Endothelial cell of umbilical vein (primary cell): ENCODE data around the gene TMEM42. TPM values are rescaled to one million over a fixed set of nuclear protein-coding genes. Genes with fewer than 3 reads are reported as not detected.

Experiments
- BruUV-seq: library from RNA; stranded (reverse); fragments of 400-500 nt; replicated peaks from 2 replicates; lab custom pipeline; 2021; lab: Mats Ljungman, UMichigan
- CTCF ChIA-PET: fragments of 300-600, 350-600 bp; sonication (Branson Sonifier 250); formaldehyde crosslinking; loops from one replicate; lab custom pipeline; 2021; ENCODE audit warnings: antibody characterized with exemption, inconsistent platforms; lab: Charles Lee
- POLR2A ChIA-PET: fragments of 300-600, 350-600 bp; sonication (Branson Sonifier 250); formaldehyde crosslinking; loops from one replicate; lab custom pipeline; 2021; ENCODE audit warnings: antibody characterized with exemption, inconsistent platforms; lab: Charles Lee
- DNase-seq: peaks from one replicate; pipeline ENCODE4 v3.0.0-alpha.2; 2011; ENCODE audit warnings: low read depth, low spot score
- FAIRE-seq: peaks from 2 replicates; lab custom pipeline; 2011; peaks lifted over from hg19 to GRCh38; lab: Jason Lieb, UNC
- H2AFZ ChIP-seq: 2 replicates; pipeline ENCODE4 v1.6.0; 2012; ENCODE audit warnings: low read depth, low read length, control low read depth, inconsistent platforms
- H3K27ac ChIP-seq: 2 replicates; pipeline ENCODE4 v1.5.1; 2011; ENCODE audit warnings: low read depth, mild to moderate bottlenecking, control low read depth, low read length, moderate library complexity; ENCODE audit not compliant: insufficient read depth
- H3K27me3 ChIP-seq, 2 experiments: 2 replicates each; pipeline versions ENCODE4 v1.6.0 to v1.6.1; 2011; ENCODE audit warnings: low read length in 2 of 2, mixed read lengths in 1 of 2; ENCODE audit not compliant: control insufficient read depth in 2 of 2, insufficient read depth in 2 of 2
- H3K36me3 ChIP-seq, 2 experiments: 2 replicates in 1 of 2; 3 replicates in 1 of 2; pipeline ENCODE4 v1.5.1; 2011; ENCODE audit warnings: low read length in 2 of 2, mild to moderate bottlenecking in 1 of 2, moderate library complexity in 1 of 2; ENCODE audit not compliant: control insufficient read depth in 2 of 2, insufficient read depth in 2 of 2; ENCODE audit errors: extremely low read depth in 1 of 2
- H3K4me1 ChIP-seq: 3 replicates; pipeline ENCODE4 v1.5.1; 2011; ENCODE audit warnings: mild to moderate bottlenecking, low read length; ENCODE audit not compliant: control insufficient read depth, insufficient read depth; ENCODE audit errors: extremely low read depth
- H3K4me2 ChIP-seq: 2 replicates; pipeline ENCODE4 v1.6.1; 2011; ENCODE audit warnings: low read length, control low read depth, mixed read lengths; ENCODE audit not compliant: insufficient read depth
- H3K4me3 ChIP-seq, 3 experiments: fragments of 200-600 bp in 1 of 3; sonication (generic), shearing (Covaris generic) in 1 of 3; replicated peaks in 1 of 3; 2 replicates each; pipeline ENCODE4 v1.5.1; 2011 to 2016; ENCODE audit warnings: control low read depth in 3 of 3, low read length in 3 of 3, mild to moderate bottlenecking in 2 of 3, inconsistent platforms in 1 of 3, low read depth in 1 of 3, moderate library complexity in 1 of 3; ENCODE audit not compliant: insufficient read depth in 1 of 3
- H3K79me2 ChIP-seq: 2 replicates; pipeline ENCODE4 v1.6.0; 2012; ENCODE audit warnings: low read length, inconsistent platforms; ENCODE audit not compliant: control insufficient read depth, insufficient read depth
- H3K9ac ChIP-seq: replicated peaks from 2 replicates; pipeline ENCODE3; 2011; ENCODE audit warnings: low read length, control low read depth; ENCODE audit not compliant: insufficient read depth; ENCODE audit errors: extremely low read depth
- H3K9me1 ChIP-seq: replicated peaks from 3 replicates; pipeline ENCODE4 v1.6.0; 2011; ENCODE audit warnings: mild to moderate bottlenecking, low read length; ENCODE audit not compliant: control insufficient read depth, insufficient read depth; ENCODE audit errors: extremely low read depth
- H3K9me3 ChIP-seq: replicated peaks from 2 replicates; pipeline ENCODE4 v1.5.1; 2012; ENCODE audit warnings: low read length, inconsistent platforms; ENCODE audit not compliant: control insufficient read depth, insufficient read depth
- H4K20me1 ChIP-seq: replicated peaks from 2 replicates; pipeline ENCODE3; 2011; ENCODE audit warnings: mild to moderate bottlenecking, low read length; ENCODE audit not compliant: control insufficient read depth, insufficient read depth; ENCODE audit errors: extremely low read depth
- CTCF ChIP-seq, 2 donors: IDR thresholded peaks; 1 replicate in 1 of 2; 2 replicates in 1 of 2; pipeline ENCODE4 v1.5.1; 2011; ENCODE audit warnings: low read length in 2 of 2, mild to moderate bottlenecking in 2 of 2, moderate library complexity in 2 of 2, control low read depth in 1 of 2, inconsistent platforms in 1 of 2, low read depth in 1 of 2; ENCODE audit not compliant: insufficient read depth in 1 of 2; ENCODE audit errors: extremely low read depth in 1 of 2
- EZH2 ChIP-seq: IDR thresholded peaks from 2 replicates; pipeline ENCODE4 v1.6.1; 2012; ENCODE audit warnings: borderline replicate concordance, low read depth, mild to moderate bottlenecking, moderate library complexity, low read length, inconsistent platforms; ENCODE audit not compliant: severe bottlenecking
- FOS ChIP-seq: IDR thresholded peaks from 2 replicates; pipeline ENCODE4 v1.6.1; 2011; ENCODE audit warnings: mild to moderate bottlenecking, low read length, moderate library complexity, borderline replicate concordance; ENCODE audit not compliant: insufficient read depth
- GATA2 ChIP-seq: IDR thresholded peaks from 2 replicates; pipeline ENCODE4 v1.7.0; 2011; ENCODE audit warnings: low read depth, mild to moderate bottlenecking, moderate library complexity, mixed read lengths, low read length; ENCODE audit not compliant: insufficient read length, insufficient read depth
- JUN ChIP-seq: IDR thresholded peaks from 2 replicates; pipeline ENCODE4 v1.6.1; 2011; ENCODE audit warnings: borderline replicate concordance, low read depth; ENCODE audit not compliant: insufficient read length, insufficient read depth
- MAX ChIP-seq: IDR thresholded peaks from 2 replicates; pipeline ENCODE4 v1.6.1; 2011; ENCODE audit not compliant: insufficient read depth, insufficient read length
- MYC ChIP-seq: IDR thresholded peaks from one replicate; pipeline ENCODE4 v1.6.1; 2011; ENCODE audit warnings: mild to moderate bottlenecking, low read depth, low read length
- POLR2A ChIP-seq: IDR thresholded peaks from 2 replicates; pipeline ENCODE4 v1.6.1; 2012; ENCODE audit warnings: low read depth, mild to moderate bottlenecking, control low read depth, low read length
- POLR2AphosphoS5 ChIP-seq: IDR thresholded peaks from 2 replicates; pipeline ENCODE4 v1.6.1; 2012; ENCODE audit warnings: low read depth, mild to moderate bottlenecking, control low read depth, low read length, moderate library complexity; ENCODE audit not compliant: insufficient read depth
- dilution Hi-C: fragments of 300-500 bp; cut with MboI; formaldehyde crosslinking; loops from one replicate; pipeline ENCODE4 v1.15.0; 2019; ENCODE audit warnings: low sequenced_read_pairs; ENCODE audit not compliant: extremely low pct_ligation_motif_present
- intact Hi-C: fragments of 100-400 bp; cut with micrococcal nuclease; formaldehyde crosslinking; loops from one replicate; pipeline ENCODE4 v1.10.0; 2022
- polyA plus RNA-seq, 4 experiments: library from polyadenylated mRNA; depleted of rRNA in 3 of 4; stranded (reverse) in 3 of 4; unstranded in 1 of 4; fragments of >200 nt; gene quantifications; 2 replicates each; pipeline versions ENCODE4 v1.2.1 to v1.2.3, GENCODE V29; 2011 to 2012; ENCODE audit warnings: missing spikeins in 1 of 4
- total RNA-seq: library from RNA; stranded (reverse); gene quantifications from 2 replicates; pipeline ENCODE4 v1.2.3, GENCODE V29; 2021

TMEM42 gene
- total and polyA plus RNA-seq, 2 donors (not counting 3 experiments of a cell fraction or from before 2014, with no cell fraction given), result 10.6 to 46.4 TPM

DNA sequence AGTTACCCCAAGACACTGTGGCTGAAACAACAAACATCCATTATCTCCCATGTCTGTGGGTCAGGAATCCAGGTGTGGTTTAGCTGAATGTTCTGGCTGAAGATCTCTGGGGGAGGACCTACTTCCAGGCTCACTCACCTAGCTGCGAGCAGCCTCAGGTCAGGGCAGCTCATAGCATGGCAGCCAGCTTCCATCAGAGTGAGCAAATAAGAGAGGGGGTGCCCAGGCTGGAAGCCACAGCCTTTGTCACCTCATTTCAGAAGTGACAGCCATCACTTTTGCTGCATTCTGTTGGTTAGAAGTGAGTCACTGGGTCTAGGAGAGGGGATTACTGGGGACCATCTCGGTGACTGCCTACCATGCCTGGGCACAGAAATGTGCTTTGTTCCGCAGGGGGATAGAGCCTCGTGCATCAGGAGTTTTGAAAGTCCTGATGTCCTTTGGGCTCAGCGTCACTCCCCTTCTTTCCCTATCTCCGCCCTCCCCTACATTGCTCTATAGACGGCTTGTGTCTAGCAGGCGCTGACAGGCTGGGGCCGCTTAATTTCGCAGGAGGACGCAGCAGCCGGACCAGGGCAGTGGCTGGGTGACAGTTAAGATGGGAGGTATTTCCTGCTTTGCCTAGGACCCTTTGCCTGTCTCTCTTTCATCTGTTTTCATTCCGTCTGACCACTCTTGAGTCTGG is 38.1 kb downstream of the TMEM42 start:
- FAIRE-seq (no peak), DNase-seq (no peak)
- no peak overlapping the region for H3K4me2 ChIP-seq
- no peaks in the 10 kb centered on the region for H3K79me2 ChIP-seq
- no peak overlapping the region for H3K27ac ChIP-seq
- H3K9ac ChIP-seq, result no peak overlapping the region
- no peaks in the 10 kb centered on the region for H3K36me3 ChIP-seq
- ChIA-PET CTCF (interaction anchor here (0.7 kb wide), 1 partner anchor 50 kb away, joined by 3 read pairs; no protein-coding TSS in a partner anchor), POLR2A (no interaction called here)
- no peak overlapping the region for H3K4me3 ChIP-seq
- dilution Hi-C loops (no loop called here), intact Hi-C loops (no loop called here)
- H2AFZ ChIP-seq, result no peak overlapping the region
- H3K4me1 ChIP-seq, result no peaks in the 10 kb centered on the region
- no peaks in the 10 kb centered on the region for H3K9me1 ChIP-seq
- no peaks in the 10 kb centered on the region for H3K27me3 ChIP-seq
- H3K9me3 ChIP-seq, result no peaks in the 10 kb centered on the region
- H4K20me1 ChIP-seq, result no peaks in the 10 kb centered on the region
- no peak for TF ChIP-seq MYC
- no peak for TF ChIP-seq MAX
- no peak for TF ChIP-seq POLR2AphosphoS5
- TF ChIP-seq CTCF (IDR thresholded peaks at IDR 0.05; ENCODE audit: extremely low read depth in 1 of 2, insufficient read depth in 1 of 2, low read depth in 1 of 2, low read length in 2 of 2), result no peak
- TF ChIP-seq JUN, result no peak
- no peak for TF ChIP-seq FOS
- no peak for TF ChIP-seq GATA2
- TF ChIP-seq EZH2, result no peak
- no peak for TF ChIP-seq POLR2A
- no TSS peak for BruUV-seq
